GM12874 (cell line): ENCODE measurements around the gene SUSD4.

ENCODE experiments used
- TF ChIP-seq, protein P1 (sequence below): IDR thresholded peaks from 2 replicates; pipeline ENCODE4 v1.5.1; 2011; ENCODE audit warnings: low read depth, mild to moderate bottlenecking, control low read depth, low read length, moderate library complexity; ENCODE audit not compliant: insufficient read depth

Gene SUSD4

DNA sequence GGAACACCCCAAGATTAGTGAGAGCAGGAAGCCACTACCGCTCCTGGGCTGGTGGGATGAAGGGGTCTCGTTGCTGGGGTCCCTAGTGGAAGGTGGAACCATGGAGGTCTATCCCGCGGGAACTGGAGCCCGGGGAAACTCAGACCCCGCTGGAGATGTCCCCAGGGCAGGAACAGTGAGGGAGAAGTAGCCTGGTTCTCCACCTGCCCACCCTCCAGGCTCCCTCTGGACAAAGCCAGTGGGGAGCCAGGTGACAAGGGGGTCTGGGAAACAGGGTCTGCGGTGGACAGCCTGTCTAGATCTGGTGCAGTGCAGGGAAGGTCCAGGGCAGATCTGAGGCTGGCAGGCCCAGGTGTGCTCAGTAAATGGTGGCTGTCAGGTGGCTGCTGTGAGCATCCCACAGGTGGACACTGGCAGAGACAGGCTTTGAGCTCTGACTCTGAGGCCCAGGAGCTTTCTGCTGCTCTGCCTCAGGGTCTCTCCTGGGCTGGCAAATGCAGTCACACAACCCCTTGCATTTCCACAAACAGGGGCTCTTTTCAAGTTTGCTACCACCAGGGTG, 132.9 kb downstream of the SUSD4 start:
- TF ChIP-seq, protein P1, sequence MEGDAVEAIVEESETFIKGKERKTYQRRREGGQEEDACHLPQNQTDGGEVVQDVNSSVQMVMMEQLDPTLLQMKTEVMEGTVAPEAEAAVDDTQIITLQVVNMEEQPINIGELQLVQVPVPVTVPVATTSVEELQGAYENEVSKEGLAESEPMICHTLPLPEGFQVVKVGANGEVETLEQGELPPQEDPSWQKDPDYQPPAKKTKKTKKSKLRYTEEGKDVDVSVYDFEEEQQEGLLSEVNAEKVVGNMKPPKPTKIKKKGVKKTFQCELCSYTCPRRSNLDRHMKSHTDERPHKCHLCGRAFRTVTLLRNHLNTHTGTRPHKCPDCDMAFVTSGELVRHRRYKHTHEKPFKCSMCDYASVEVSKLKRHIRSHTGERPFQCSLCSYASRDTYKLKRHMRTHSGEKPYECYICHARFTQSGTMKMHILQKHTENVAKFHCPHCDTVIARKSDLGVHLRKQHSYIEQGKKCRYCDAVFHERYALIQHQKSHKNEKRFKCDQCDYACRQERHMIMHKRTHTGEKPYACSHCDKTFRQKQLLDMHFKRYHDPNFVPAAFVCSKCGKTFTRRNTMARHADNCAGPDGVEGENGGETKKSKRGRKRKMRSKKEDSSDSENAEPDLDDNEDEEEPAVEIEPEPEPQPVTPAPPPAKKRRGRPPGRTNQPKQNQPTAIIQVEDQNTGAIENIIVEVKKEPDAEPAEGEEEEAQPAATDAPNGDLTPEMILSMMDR, result no peak

DNA sequence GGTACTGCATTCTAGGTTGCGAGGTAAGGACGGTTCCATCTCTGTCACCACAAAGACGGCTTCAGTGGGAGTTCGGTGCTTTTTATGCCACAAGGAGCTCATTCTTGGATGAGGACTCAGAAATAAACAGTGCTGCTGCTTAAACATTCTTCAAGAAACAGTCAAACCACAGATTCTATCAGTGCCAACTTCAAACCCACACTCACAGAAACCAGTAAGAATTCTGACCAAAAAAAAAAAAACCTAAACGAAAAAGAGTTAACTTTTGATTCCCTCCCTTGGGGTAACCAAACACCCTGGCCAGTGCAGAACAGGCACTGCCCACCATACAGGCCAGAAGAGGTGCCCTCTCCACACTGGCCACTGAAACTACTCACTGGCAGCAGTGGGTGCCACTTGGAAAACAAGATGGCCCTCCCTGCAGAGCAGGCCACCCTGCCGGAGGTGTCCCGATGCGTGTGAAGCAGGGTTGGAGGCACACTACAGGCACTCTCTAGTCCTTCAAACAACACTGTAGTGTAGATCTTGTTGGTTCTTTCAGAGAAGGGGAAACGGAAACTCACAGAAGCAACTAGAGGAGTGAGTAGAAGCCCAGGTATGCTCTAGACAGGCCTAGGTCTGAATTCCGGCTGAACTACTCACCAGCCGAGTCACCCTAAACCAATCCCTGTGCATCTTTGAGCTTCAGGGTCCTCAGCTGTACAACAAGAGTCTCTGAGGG, 133.7 kb downstream of the SUSD4 start:
- TF ChIP-seq, protein P1, result no peak

DNA sequence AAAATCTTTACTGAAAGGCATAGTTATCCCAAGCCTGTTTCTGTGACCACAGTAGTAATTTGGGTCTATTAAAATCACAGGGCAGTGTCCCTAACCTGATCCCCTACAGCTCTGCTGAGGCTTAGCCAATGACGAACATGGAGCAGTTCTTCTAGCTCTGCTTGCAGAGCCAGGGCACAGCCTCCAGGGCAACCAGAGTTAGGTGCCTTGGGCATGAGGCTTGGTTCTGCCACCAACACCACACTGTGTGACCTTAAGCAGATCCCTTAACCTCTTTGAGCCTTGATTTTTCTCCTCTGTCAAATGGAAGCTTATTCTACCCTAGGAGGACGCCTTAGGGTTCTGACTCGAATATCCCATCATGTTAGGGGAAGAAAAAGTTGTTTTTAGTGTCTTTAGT, 134.2 kb downstream of the SUSD4 start:
- TF ChIP-seq, protein P1, result no peak

DNA sequence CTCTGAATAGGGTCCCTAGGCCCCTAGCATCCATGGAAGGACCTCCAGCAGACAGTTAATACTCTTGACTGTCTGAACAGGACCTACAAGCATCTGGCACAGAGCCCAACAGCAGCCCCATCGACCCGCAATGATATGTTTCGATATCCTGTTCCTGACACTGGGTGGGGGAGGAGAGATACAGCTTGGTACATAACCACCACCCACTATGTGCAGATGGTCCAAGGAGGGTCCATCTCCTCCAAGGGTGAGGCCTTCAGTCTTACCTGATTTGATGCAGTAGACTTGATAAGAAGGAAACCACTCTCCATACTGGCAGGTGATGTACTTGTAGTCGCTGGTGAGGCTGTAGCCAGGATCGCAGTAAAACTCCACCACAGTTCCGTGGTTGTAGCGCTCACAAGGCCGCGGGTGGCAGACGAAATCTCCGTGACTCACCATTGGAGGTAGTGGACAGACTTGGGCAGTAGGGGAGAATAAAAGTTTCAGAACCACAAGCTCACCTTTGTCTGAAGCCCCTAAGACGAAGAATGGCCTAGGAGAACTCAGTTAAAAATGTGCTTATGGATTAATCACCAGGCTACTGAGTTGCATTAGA, 134.9 kb downstream of the SUSD4 start:
- TF ChIP-seq, protein P1, result no peak

DNA sequence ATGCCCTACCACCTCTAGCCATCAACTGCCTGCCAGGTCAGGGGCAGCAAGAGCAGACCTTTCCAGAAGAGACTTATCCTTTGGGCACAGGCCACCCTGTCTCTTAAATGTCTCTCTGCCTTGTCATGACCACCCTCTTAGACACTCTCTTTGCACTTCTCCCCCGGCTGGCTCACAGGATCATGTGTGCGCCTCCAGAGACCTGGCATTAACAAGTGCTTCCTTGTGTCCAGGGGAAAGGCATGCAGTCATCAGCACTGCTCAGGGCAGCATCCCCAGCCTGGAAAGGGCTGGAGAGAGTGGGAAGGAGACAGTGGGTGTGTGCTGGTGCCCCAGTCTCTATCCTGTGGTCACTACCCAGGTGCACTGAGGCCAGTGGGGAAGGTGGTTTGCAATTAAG, 135.8 kb downstream of the SUSD4 start:
- TF ChIP-seq, protein P1, result no peak

DNA sequence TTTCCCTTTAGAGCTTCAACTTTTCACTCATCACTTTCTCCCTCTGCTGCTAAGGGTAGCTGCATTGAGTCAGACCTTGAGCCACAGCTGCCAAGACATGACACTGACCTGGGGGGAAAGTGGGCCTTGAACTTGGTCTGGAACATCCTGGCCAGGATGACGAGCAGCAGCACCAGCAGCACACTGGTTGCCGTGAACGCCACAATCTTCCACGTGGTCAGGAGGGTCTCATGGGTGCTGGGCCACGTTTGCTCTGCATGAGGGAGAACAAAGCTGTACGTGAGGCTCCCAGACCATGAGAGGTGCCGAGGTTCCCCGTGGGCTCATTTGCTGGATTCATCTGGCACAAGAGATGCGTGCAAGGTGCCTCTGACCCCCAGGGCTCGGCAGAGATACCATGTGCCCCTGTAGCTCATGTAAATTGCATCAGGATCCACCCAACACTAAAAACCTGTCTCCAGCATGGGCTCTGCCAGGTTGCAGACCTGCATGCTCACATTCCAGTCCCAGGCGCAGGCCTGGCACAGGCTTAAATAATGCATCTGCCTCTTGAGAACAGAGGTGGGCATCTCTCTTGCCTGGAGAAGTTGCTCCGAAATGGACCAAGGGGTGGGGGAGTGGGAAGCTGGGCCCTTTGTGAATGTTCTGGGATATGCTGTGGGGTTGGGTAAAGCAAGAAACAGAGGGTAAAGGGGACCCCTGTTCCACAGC, 136.3 kb downstream of the SUSD4 start:
- TF ChIP-seq, protein P1, result no peak

DNA sequence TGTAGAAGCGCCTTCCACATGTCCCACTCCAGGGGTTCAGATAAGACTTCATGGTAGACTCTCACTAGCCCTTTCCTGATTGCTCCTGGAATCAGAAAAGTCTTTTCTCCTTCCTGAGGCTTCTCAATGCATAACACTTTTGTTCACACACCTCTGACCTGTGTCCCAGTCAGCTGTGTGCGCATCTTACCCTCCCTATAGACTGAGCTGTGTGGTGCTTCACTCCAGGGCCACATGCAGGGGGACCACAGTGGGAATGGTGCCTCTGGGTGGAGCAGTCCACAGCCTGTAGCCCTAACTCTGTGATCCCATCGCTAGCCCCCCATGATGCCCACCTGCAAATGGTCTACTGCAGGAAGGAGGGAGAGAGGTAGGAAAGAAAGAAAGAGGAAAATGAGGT, 136.9 kb downstream of the SUSD4 start:
- TF ChIP-seq, protein P1, result no peak
